WTC11 (cell line): ENCODE data around the gene ACRBP. TPM values are rescaled to one million over a fixed set of nuclear protein-coding genes. Genes with fewer than 3 reads are reported as not detected.
A peak's percentile ranks its signal among the peaks of the same experiment; 100 is the strongest.

Source experiments
- ATAC-seq: fragments of 200-7000 bp; cut with Tn5 transposase; 2 replicates; pipeline ENCODE4 v1.10.0; 2021; ENCODE audit warnings: mild to moderate bottlenecking, moderate library complexity
- CTCF ChIA-PET: fragments of 300-600 bp; sonication (Branson Sonifier 250); formaldehyde crosslinking; loops from one replicate; lab custom pipeline; 2021; ENCODE audit warnings: antibody characterized with exemption; lab: Charles Lee
- POLR2A ChIA-PET: fragments of 350-600 bp; sonication (Branson Sonifier 250); formaldehyde crosslinking; loops from one replicate; lab custom pipeline; 2021; ENCODE audit warnings: antibody characterized with exemption; lab: Charles Lee
- DNase-seq: peaks from one replicate; pipeline ENCODE4 v3.0.0; 2021; ENCODE audit warnings: low spot score
- H3K27ac Mint-ChIP-seq: 2 replicates; pipeline ENCODE4 v1.8.0; 2021; ENCODE audit warnings: mixed read lengths
- H3K27me3 Mint-ChIP-seq: 2 replicates; pipeline ENCODE4 v1.8.0; 2021; ENCODE audit warnings: low read depth, mild to moderate bottlenecking, moderate library complexity, mixed read lengths
- H3K36me3 Mint-ChIP-seq: 2 replicates; pipeline ENCODE4 v1.8.0; 2021; ENCODE audit warnings: mixed read lengths
- H3K4me1 Mint-ChIP-seq: 2 replicates; pipeline ENCODE4 v1.8.0; 2022; ENCODE audit warnings: mixed read lengths
- H3K4me3 Mint-ChIP-seq: 2 replicates; pipeline ENCODE4 v1.8.0; 2021; ENCODE audit warnings: mild to moderate bottlenecking, moderate library complexity, mixed read lengths
- H3K9me3 Mint-ChIP-seq: 2 replicates; pipeline ENCODE4 v1.8.0; 2021; ENCODE audit warnings: mixed read lengths
- CBFB ChIP-seq: sonication (generic); formaldehyde crosslinking; IDR thresholded peaks from 2 replicates; pipeline ENCODE4 v1.8.1; 2022; ENCODE audit warnings: mild to moderate bottlenecking, low read depth, missing genetic modification reagents
- ELF4 ChIP-seq: sonication (generic); formaldehyde crosslinking; IDR thresholded peaks from 2 replicates; pipeline ENCODE4 v1.8.1; 2022; ENCODE audit warnings: low read depth, mild to moderate bottlenecking, moderate library complexity, missing genetic modification reagents
- GRHL2 ChIP-seq: fragments of 250-450 bp; sonication (Bioruptor Pico); IDR thresholded peaks from 2 replicates; pipeline ENCODE4 v1.8.0; 2022; ENCODE audit warnings: mild to moderate bottlenecking, moderate library complexity; ENCODE audit not compliant: insufficient replicate concordance, severe bottlenecking
- IRF2 ChIP-seq: sonication (generic); formaldehyde crosslinking; IDR thresholded peaks from 2 replicates; pipeline ENCODE4 v1.8.0; 2022; ENCODE audit warnings: low read depth, missing genetic modification reagents, borderline replicate concordance
- JAZF1 ChIP-seq: fragments of 250-450 bp; sonication (Bioruptor Pico); IDR thresholded peaks from 2 replicates; pipeline ENCODE4 v1.9.0; 2021; ENCODE audit warnings: moderate library complexity, mild to moderate bottlenecking, inconsistent platforms
- MYBL2 ChIP-seq: sonication (generic); formaldehyde crosslinking; IDR thresholded peaks from 2 replicates; pipeline ENCODE4 v1.8.1; 2023; ENCODE audit warnings: mild to moderate bottlenecking, moderate library complexity, missing genetic modification reagents
- SMAD3 ChIP-seq: sonication (generic); formaldehyde crosslinking; IDR thresholded peaks from 2 replicates; pipeline ENCODE4 v1.8.0; 2022; ENCODE audit warnings: missing genetic modification reagents, mild to moderate bottlenecking, borderline replicate concordance
- ZBTB21 ChIP-seq: sonication (generic); formaldehyde crosslinking; IDR thresholded peaks from 2 replicates; pipeline ENCODE4 v1.8.1; 2023; ENCODE audit warnings: mild to moderate bottlenecking, missing genetic modification reagents, borderline replicate concordance
- ZNF232 ChIP-seq: sonication (generic); formaldehyde crosslinking; IDR thresholded peaks from 2 replicates; pipeline ENCODE4 v1.8.0; 2022; ENCODE audit warnings: mild to moderate bottlenecking, missing genetic modification reagents
- ZNF416 ChIP-seq: fragments of 250-450 bp; sonication (Bioruptor Pico); IDR thresholded peaks from 2 replicates; pipeline ENCODE4 v1.9.0; 2021; ENCODE audit warnings: mild to moderate bottlenecking, inconsistent platforms
- ZNF671 ChIP-seq: fragments of 250-450 bp; sonication (Bioruptor Pico); IDR thresholded peaks from 2 replicates; pipeline ENCODE4 v1.8.0; 2021; ENCODE audit warnings: mild to moderate bottlenecking
- total RNA-seq: library from RNA; stranded (reverse); gene quantifications from 3 replicates; pipeline ENCODE4 v1.2.3, GENCODE V29; 2021
- TF ChIP-seq, protein P1 (sequence below): sonication (generic); formaldehyde crosslinking; IDR thresholded peaks from 2 replicates; pipeline ENCODE4 v1.8.1; 2023; ENCODE audit warnings: mild to moderate bottlenecking, moderate library complexity, missing genetic modification reagents
- TF ChIP-seq, protein P2 (sequence below): sonication (generic); formaldehyde crosslinking; IDR thresholded peaks from 2 replicates; pipeline ENCODE4 v1.8.0; 2023; ENCODE audit warnings: mild to moderate bottlenecking, missing genetic modification reagents
- TF ChIP-seq, protein P3 (sequence below): sonication (generic); formaldehyde crosslinking; IDR thresholded peaks from 2 replicates; pipeline ENCODE4 v1.8.1; 2023; ENCODE audit warnings: mild to moderate bottlenecking, missing genetic modification reagents
- TF ChIP-seq, protein P4 (sequence below): fragments of 250-450 bp; sonication (Bioruptor Pico); IDR thresholded peaks from 2 replicates; pipeline ENCODE4 v2.1.2; 2022; ENCODE audit warnings: mild to moderate bottlenecking, moderate library complexity
- TF ChIP-seq, protein P5 (sequence below): fragments of 200-600 bp; IDR thresholded peaks from 2 replicates; pipeline ENCODE4 v1.8.0; 2022; ENCODE audit warnings: antibody characterized with exemption
- TF ChIP-seq, protein P6 (sequence below): fragments of 250-450 bp; sonication (Bioruptor Pico); IDR thresholded peaks from 2 replicates; pipeline ENCODE4 v1.8.0; 2021; ENCODE audit warnings: mild to moderate bottlenecking
- TF ChIP-seq, protein P7 (sequence below): fragments of 250-450 bp; sonication (Bioruptor Pico); IDR thresholded peaks from 2 replicates; pipeline ENCODE4 v1.9.0; 2021; ENCODE audit warnings: mild to moderate bottlenecking

ACRBP gene
- total RNA-seq, 1 experiment from 2014 or later = 2.1 TPM

DNA sequence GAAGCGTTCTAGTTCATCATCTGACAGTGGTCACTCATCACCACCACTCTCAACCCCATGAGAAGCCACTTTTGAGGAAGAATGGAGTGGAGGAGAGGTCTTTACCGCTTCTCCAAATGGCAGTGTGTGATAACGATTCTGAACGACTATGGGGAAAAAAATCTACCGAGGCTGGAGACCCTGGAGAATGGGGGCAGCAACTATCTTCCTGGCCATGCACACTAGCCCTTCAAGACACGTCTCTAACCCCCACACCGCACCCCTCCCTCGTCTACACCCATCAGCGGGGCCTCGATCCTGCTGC is 15.3 kb upstream of the ACRBP start:
- POLR2A ChIA-PET = no interaction called here
- Mint-ChIP-seq H3K4me1 (peaks cover 6% of the 10 kb centered on the region), H3K9me3 (no peaks in the 10 kb centered on the region), H3K36me3 (peaks cover 10% of the 10 kb centered on the region), H3K27me3 (no peaks in the 10 kb centered on the region; the same call in 1 of the 2 replicates), H3K27ac (peak overlapping the region; percentile 98), H3K4me3 (peak overlapping the region; percentile 98)
- no peak for DNase-seq
- CTCF ChIA-PET = interaction anchor here (1.1 kb wide), 1 partner anchor 44 kb away, joined by 3 read pairs; no protein-coding TSS in a partner anchor
- TF ChIP-seq ELF4 (CRISPR knock-in tag) = no peak
- TF ChIP-seq MYBL2 (CRISPR knock-in tag) = no peak
- TF ChIP-seq, protein P1, sequence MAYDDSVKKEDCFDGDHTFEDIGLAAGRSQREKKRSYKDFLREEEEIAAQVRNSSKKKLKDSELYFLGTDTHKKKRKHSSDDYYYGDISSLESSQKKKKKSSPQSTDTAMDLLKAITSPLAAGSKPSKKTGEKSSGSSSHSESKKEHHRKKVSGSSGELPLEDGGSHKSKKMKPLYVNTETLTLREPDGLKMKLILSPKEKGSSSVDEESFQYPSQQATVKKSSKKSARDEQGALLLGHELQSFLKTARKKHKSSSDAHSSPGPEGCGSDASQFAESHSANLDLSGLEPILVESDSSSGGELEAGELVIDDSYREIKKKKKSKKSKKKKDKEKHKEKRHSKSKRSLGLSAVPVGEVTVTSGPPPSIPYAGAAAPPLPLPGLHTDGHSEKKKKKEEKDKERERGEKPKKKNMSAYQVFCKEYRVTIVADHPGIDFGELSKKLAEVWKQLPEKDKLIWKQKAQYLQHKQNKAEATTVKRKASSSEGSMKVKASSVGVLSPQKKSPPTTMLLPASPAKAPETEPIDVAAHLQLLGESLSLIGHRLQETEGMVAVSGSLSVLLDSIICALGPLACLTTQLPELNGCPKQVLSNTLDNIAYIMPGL (CRISPR knock-in tag) = no peak
- TF ChIP-seq, protein P2, sequence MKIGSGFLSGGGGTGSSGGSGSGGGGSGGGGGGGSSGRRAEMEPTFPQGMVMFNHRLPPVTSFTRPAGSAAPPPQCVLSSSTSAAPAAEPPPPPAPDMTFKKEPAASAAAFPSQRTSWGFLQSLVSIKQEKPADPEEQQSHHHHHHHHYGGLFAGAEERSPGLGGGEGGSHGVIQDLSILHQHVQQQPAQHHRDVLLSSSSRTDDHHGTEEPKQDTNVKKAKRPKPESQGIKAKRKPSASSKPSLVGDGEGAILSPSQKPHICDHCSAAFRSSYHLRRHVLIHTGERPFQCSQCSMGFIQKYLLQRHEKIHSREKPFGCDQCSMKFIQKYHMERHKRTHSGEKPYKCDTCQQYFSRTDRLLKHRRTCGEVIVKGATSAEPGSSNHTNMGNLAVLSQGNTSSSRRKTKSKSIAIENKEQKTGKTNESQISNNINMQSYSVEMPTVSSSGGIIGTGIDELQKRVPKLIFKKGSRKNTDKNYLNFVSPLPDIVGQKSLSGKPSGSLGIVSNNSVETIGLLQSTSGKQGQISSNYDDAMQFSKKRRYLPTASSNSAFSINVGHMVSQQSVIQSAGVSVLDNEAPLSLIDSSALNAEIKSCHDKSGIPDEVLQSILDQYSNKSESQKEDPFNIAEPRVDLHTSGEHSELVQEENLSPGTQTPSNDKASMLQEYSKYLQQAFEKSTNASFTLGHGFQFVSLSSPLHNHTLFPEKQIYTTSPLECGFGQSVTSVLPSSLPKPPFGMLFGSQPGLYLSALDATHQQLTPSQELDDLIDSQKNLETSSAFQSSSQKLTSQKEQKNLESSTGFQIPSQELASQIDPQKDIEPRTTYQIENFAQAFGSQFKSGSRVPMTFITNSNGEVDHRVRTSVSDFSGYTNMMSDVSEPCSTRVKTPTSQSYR (CRISPR knock-in tag) = no peak
- TF ChIP-seq, protein P3, sequence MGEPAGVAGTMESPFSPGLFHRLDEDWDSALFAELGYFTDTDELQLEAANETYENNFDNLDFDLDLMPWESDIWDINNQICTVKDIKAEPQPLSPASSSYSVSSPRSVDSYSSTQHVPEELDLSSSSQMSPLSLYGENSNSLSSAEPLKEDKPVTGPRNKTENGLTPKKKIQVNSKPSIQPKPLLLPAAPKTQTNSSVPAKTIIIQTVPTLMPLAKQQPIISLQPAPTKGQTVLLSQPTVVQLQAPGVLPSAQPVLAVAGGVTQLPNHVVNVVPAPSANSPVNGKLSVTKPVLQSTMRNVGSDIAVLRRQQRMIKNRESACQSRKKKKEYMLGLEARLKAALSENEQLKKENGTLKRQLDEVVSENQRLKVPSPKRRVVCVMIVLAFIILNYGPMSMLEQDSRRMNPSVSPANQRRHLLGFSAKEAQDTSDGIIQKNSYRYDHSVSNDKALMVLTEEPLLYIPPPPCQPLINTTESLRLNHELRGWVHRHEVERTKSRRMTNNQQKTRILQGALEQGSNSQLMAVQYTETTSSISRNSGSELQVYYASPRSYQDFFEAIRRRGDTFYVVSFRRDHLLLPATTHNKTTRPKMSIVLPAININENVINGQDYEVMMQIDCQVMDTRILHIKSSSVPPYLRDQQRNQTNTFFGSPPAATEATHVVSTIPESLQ (CRISPR knock-in tag) = no peak
- TF ChIP-seq CBFB (CRISPR knock-in tag) = no peak
- TF ChIP-seq, protein P4, sequence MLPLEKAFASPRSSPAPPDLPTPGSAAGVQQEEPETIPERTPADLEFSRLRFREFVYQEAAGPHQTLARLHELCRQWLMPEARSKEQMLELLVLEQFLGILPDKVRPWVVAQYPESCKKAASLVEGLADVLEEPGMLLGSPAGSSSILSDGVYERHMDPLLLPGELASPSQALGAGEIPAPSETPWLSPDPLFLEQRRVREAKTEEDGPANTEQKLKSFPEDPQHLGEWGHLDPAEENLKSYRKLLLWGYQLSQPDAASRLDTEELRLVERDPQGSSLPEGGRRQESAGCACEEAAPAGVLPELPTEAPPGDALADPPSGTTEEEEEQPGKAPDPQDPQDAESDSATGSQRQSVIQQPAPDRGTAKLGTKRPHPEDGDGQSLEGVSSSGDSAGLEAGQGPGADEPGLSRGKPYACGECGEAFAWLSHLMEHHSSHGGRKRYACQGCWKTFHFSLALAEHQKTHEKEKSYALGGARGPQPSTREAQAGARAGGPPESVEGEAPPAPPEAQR (CRISPR knock-in tag) = no peak
- TF ChIP-seq, protein P5, sequence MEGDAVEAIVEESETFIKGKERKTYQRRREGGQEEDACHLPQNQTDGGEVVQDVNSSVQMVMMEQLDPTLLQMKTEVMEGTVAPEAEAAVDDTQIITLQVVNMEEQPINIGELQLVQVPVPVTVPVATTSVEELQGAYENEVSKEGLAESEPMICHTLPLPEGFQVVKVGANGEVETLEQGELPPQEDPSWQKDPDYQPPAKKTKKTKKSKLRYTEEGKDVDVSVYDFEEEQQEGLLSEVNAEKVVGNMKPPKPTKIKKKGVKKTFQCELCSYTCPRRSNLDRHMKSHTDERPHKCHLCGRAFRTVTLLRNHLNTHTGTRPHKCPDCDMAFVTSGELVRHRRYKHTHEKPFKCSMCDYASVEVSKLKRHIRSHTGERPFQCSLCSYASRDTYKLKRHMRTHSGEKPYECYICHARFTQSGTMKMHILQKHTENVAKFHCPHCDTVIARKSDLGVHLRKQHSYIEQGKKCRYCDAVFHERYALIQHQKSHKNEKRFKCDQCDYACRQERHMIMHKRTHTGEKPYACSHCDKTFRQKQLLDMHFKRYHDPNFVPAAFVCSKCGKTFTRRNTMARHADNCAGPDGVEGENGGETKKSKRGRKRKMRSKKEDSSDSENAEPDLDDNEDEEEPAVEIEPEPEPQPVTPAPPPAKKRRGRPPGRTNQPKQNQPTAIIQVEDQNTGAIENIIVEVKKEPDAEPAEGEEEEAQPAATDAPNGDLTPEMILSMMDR = no peak
- no peak for TF ChIP-seq SMAD3 (CRISPR knock-in tag)
- TF ChIP-seq ZNF671 (CRISPR knock-in tag) = no peak
- no peak for TF ChIP-seq IRF2 (CRISPR knock-in tag)
- TF ChIP-seq ZNF232 = no peak
- TF ChIP-seq, protein P6, sequence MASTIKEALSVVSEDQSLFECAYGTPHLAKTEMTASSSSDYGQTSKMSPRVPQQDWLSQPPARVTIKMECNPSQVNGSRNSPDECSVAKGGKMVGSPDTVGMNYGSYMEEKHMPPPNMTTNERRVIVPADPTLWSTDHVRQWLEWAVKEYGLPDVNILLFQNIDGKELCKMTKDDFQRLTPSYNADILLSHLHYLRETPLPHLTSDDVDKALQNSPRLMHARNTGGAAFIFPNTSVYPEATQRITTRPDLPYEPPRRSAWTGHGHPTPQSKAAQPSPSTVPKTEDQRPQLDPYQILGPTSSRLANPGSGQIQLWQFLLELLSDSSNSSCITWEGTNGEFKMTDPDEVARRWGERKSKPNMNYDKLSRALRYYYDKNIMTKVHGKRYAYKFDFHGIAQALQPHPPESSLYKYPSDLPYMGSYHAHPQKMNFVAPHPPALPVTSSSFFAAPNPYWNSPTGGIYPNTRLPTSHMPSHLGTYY = no peak
- TF ChIP-seq ZBTB21 = no peak
- TF ChIP-seq, protein P7, sequence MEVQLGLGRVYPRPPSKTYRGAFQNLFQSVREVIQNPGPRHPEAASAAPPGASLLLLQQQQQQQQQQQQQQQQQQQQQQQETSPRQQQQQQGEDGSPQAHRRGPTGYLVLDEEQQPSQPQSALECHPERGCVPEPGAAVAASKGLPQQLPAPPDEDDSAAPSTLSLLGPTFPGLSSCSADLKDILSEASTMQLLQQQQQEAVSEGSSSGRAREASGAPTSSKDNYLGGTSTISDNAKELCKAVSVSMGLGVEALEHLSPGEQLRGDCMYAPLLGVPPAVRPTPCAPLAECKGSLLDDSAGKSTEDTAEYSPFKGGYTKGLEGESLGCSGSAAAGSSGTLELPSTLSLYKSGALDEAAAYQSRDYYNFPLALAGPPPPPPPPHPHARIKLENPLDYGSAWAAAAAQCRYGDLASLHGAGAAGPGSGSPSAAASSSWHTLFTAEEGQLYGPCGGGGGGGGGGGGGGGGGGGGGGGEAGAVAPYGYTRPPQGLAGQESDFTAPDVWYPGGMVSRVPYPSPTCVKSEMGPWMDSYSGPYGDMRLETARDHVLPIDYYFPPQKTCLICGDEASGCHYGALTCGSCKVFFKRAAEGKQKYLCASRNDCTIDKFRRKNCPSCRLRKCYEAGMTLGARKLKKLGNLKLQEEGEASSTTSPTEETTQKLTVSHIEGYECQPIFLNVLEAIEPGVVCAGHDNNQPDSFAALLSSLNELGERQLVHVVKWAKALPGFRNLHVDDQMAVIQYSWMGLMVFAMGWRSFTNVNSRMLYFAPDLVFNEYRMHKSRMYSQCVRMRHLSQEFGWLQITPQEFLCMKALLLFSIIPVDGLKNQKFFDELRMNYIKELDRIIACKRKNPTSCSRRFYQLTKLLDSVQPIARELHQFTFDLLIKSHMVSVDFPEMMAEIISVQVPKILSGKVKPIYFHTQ (CRISPR knock-in tag) = no peak
- no peak for TF ChIP-seq JAZF1 (CRISPR knock-in tag)
- TF ChIP-seq GRHL2 (CRISPR knock-in tag) = no peak
- no peak for TF ChIP-seq ZNF416
- peak; percentile 55 for ATAC-seq
